BE2C (cell line): ENCODE results near the gene THY1.

ENCODE experiments used
- DNase-seq: peaks from one replicate; pipeline ENCODE4 v3.0.0-alpha.2; 2020
- H3K27me3 ChIP-seq: fragments of 250-450 bp; sonication (Bioruptor Pico); 2 replicates; pipeline ENCODE4 v1.5.1; 2020; ENCODE audit warnings: mild to moderate bottlenecking
- H3K36me3 ChIP-seq: fragments of 250-450 bp; sonication (Bioruptor Pico); 2 replicates; pipeline ENCODE4 v1.5.1; 2020; ENCODE audit warnings: mild to moderate bottlenecking
- H3K4me1 ChIP-seq: fragments of 250-450 bp; sonication (Bioruptor Pico); 2 replicates; pipeline ENCODE4 v1.5.1; 2020
- H3K4me3 ChIP-seq: 2 replicates; pipeline ENCODE4 v1.5.1; 2011; ENCODE audit warnings: low read depth, low read length
- H3K9me3 ChIP-seq: fragments of 250-450 bp; sonication (Bioruptor Pico); 2 replicates; pipeline ENCODE4 v1.5.1; 2020
- CTCF ChIP-seq: IDR thresholded peaks from 2 replicates; pipeline ENCODE4 v1.5.1; 2012; ENCODE audit warnings: mild to moderate bottlenecking, low read depth, low read length

Gene THY1

GRCh38 chr11:119403021-119403420 is 20.0 kb downstream of the THY1 start:
- no peak for DNase-seq
- Histone ChIP-seq H3K9me3 (no peaks in the 10 kb centered on the region; the same call in 1 of the 2 replicates), H3K4me1 (peaks cover under 1% of the 10 kb centered on the region), H3K4me3 (no peak overlapping the region), H3K27me3 (no peaks in the 10 kb centered on the region), H3K36me3 (peaks cover 10% of the 10 kb centered on the region)
- no peak for TF ChIP-seq CTCF

- no peaks in the 10 kb centered on the region; the same call in 1 of the 2 replicates for H3K9me3 ChIP-seq
- H3K4me3 ChIP-seq = no peak overlapping the region
- H3K36me3 ChIP-seq = peaks cover 10% of the 10 kb centered on the region
- no peaks in the 10 kb centered on the region for H3K27me3 ChIP-seq
- no peak for DNase-seq
- no peaks in the 10 kb centered on the region for H3K4me1 ChIP-seq
- no peak for TF ChIP-seq CTCF
Measured at GRCh38 chr11:119402470-119402869, 20.5 kb downstream of the THY1 start.

- Histone ChIP-seq H3K36me3 (peaks cover 18% of the 10 kb centered on the region), H3K27me3 (no peaks in the 10 kb centered on the region), H3K4me3 (no peak overlapping the region), H3K9me3 (no peaks in the 10 kb centered on the region; the same call in 1 of the 2 replicates), H3K4me1 (no peaks in the 10 kb centered on the region)
- DNase-seq = no peak
- no peak for TF ChIP-seq CTCF
Measured at GRCh38 chr11:119400860-119401259, 22.1 kb downstream of the THY1 start.

GRCh38 chr11:119397740-119398139 is 25.2 kb downstream of the THY1 start:
- no peak overlapping the region for H3K4me3 ChIP-seq
- DNase-seq = no peak
- H3K4me1 ChIP-seq = no peaks in the 10 kb centered on the region
- H3K27me3 ChIP-seq = no peaks in the 10 kb centered on the region
- no peaks in the 10 kb centered on the region; the same call in 1 of the 2 replicates for H3K9me3 ChIP-seq
- H3K36me3 ChIP-seq = peaks cover 18% of the 10 kb centered on the region
- no peak for TF ChIP-seq CTCF

GRCh38 chr11:119396835-119397234 is 26.1 kb downstream of the THY1 start:
- no peak for DNase-seq
- Histone ChIP-seq H3K4me3 (no peak overlapping the region), H3K27me3 (no peaks in the 10 kb centered on the region), H3K36me3 (peaks cover 18% of the 10 kb centered on the region), H3K4me1 (no peaks in the 10 kb centered on the region), H3K9me3 (no peaks in the 10 kb centered on the region; the same call in 1 of the 2 replicates)
- no peak for TF ChIP-seq CTCF

GRCh38 chr11:119391275-119391674 is 31.7 kb downstream of the THY1 start:
- Histone ChIP-seq H3K36me3 (peaks cover under 1% of the 10 kb centered on the region; the same call in 1 of the 2 replicates), H3K4me1 (no peaks in the 10 kb centered on the region), H3K27me3 (no peaks in the 10 kb centered on the region), H3K9me3 (no peaks in the 10 kb centered on the region), H3K4me3 (no peak overlapping the region)
- no peak for TF ChIP-seq CTCF
- no peak for DNase-seq
